ENCODE data around the gene PCGF3.
"Not testable (repeated sequence)": the region's sequence is repeated elsewhere in the genome, so short reads cannot be mapped to it uniquely, and the experiment has no call there.

Gene PCGF3

DNA sequence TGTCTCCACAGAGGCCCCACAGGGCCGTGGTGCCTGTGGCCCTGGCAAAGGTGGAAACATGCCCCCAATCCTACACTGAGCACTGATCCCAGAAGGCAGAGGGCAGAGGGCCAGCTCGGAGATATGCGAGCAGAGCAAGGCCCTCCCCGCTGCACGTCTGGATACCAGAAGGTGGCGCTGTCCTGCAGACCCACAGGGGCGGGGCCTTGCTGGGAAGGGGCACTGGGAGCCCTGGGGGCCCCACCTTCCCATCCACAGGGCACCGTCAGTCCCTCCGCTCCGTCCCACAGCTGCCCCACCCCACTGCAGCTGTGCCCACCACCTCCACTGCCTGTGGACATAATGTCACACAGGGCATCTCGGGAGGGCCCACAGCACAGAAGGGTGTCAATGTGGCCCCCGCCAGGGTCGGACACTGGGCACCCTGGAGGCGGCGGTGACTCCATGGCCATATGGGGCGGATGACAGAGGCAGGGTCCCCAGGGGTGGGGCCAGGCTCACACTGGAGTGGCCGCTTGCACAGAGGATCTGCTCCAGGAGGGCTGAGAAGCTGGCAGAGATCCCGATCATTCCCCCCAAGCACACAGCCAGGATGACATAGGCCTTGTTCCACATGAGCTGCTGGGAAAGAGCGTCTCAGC lies 21.5 kb upstream of the PCGF3 start:
- peak; percentile 25 for DNase-seq

DNA sequence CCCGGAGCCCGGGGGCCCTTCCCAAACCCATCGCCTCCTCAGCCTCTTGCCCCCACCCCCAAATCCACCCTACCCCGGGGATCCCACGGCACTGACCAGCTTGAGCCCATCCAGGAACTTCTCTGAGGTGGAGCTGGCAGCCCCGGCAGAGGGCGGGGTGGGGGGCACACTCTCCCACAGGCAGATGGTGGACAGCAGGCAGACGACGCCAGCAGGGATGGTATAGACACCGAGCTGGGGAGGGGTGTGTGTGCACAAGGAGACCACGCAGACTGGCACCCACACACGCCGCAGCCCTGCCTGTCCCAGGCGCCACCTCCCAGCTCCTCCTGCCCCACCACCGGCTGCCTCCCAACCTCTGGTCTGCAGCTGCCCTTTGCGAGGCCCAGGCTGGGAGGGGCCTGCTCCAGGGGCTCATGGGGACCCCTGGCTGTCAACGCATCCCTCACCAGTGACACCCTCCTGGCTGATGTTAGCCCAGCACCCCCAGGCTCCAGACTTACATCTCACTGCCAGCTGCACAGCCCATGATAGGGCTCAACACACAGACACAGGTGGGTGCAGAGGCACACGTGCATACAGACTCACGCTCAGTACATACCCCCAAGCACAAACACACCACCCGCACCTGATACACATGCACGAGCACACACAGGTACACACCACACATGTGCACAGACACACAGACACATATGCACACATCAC lies 20.9 kb upstream of the PCGF3 start:
- no peak for DNase-seq

DNA sequence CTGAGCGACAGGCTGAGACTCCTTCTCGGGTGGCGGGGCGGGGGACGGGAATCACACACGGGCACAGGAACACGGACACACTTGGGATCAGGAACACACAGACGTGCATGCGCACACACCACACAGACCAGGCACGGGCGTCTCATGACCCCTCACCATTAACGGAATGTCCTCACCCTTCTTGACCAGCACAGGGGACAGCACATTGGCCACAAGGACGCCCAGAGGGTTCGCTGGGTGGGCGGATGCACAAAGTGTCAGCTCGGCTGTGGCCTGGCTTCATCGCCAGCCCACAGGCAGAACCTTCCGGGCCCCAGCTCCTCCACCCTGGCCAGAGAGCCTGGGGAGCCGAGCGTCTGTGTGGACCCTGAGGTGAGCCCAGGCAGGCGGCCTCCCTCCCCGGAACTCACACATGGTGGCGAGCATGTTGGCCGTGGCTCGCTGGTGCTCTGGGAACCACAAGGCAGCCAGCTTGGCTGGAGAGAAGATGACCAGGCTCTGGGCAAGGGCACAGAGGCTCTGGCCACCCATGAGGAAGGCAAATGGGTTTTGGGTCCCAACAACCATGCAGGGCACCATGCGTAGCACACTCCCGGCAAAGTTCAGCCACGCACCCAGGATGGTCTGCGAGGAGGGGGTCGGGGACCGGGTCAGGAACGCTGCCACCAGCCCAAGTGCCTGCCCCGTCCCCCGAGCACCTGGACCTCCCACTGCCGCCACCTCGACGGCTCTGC lies 19.8 kb upstream of the PCGF3 start:
- DNase-seq: no peak

DNA sequence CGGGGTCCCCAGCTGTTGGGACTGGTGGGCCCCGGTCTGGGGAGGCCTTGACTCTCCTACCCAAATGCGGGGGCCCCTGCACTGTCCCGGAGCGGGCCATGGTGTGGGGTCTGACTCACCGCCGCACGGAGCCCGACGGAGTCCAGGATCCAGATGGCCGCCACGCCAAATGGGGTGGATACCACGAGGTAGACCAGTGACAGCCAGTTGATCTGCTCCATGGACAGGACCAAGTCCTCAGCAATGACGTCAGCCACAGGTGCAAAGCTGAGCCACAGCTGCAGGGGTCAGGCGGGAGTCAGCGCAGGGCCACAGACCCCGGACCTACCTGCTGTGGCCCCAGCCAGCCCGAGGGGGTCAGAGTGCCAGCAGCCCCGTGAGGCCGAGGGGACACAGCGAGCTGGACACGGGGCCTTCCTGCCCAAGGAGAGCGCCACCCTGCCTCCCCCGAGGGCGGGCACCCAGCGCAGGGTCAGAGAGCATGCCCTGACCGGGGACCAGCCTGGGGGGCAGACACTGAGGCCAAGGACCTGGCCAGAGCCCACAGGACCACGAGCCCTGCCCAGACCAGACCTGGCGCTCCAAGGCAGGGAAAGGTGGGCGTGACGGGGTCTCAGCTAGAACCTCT lies 19.1 kb upstream of the PCGF3 start:
- DNase-seq: no peak

DNA sequence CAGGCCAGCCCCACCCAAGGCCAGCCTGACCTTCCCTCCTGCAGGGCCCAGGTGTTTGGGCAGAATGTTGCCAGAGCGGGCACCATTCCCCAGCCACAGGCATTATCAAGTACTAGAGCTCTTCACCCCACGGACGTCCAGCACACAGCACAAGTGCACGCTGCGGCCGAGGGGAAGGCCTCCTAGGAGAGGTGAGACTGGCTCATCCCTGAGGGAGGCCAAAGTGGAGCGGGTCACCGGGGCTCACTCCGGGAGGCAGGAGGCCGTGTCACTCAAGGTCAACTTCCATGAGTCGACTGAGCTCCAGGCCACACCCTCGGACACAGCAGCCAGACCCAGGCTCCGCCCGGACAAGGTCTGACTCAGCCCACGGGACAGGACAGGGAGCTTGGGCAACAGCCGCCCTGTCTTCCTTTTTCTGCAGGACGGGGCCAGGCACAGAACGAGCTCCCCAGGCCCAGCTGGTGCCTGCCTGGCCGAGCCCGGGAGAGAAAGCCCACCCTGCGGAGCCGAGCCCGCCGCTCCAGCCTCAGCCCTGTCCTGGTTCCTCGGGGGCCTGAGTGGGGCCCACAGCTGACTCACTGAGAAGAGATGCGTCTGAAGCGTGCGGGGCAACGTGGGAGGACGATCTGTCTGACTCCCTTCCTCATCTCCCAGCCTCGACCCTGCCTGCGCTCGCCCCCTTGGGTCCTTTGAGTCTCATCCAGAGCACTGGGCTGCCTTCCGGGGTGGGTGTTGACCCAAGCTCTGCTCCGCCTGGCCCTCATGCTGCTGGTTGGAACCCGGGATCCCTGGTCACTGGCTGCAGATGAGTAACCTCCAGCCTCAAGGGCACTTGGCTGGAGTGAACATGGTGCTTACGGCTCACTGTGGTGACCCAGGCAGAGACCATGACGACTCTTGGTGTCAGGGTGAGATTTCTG lies 18.3 kb upstream of the PCGF3 start:
- DNase-seq: no peak

DNA sequence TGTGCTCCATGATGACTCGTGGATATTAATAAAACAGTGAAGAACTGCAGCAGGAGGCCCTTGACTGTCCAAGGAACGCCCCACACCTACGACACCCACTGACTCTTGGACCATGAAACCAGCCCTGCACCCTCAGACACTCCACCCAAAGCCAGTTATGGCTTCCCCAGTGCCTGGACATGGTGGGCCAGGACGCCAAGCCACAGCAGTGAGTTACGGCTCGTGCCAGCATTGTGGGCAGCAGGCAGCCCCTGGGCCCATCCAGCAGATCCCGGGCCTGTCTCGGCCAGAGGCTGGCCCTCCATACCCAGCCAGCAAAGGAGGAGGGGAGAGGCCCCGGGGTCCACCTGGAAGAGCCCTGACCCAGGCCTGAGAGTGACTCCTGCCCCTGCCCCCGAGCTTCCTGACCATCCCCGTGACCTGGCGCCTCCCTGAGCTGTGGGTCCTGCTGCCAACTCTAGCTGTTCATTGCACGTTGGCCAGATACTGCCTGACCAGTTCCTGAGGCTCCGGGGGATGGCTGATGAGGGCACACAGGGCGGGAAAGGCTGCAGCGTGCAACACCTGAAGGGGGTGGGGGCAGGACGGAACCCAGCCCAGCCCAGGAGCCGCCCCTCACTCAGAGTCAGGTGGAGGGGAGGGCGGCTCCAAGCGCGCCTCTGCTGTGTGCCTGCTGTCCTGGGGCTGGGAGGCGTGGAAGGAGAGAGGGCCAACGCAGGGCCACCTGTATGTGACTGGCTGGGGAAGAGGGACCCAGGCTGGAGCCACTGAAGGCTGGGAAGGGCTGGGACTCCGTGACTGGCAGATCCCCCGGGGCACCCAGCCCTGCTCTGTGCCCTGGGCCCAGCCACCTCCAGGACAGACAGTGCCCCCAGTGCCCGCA lies 17.4 kb upstream of the PCGF3 start:
- no peak for DNase-seq

DNA sequence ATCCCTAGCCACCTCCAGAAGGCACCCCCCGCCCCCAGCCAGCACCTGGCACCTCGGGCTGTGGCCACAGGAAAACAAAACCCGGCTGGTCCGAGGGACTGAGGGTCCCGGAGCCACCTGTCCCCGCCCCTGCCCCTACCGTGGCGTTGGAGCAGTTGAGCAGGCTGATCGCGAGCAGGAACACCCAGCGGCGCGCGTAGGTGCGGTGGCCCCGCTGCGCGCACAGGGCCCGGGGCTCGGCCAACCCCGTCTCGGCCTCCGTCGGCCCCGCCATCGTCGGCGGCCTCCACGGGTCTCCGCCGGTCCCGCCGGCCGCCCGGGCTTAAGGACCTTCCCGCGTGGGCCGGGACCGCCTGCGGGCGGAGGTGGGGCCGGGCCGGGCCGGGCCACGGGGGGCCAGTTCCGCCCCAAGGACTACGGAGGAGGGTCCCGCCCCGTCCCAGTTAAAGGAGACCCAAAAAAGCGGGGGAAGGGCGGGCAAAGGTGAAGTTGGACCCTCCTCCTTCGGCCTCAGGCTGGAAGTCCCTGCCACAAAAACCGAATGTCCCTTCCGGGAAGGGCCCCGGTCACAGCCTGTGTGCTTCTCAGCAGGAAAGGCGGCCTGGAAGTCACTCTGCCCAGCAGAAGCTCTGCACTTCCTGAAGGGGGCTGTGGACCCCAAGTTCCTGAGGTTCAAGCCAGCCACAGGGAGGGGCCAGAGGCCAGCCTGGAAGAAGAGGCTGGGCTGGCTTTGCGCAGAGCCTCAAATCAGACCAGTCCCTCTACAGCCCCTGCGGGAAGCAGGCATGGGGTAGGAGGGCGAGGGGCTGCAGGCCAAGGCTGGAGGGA lies 16.6 kb upstream of the PCGF3 start, which contains the start of gene SLC49A3:
TSS of gene SLC49A3 (minus strand) at position 298 of the 828 bp plus-strand sequence. CDS start at position 274, 24 bp downstream.
- no peak for DNase-seq

DNA sequence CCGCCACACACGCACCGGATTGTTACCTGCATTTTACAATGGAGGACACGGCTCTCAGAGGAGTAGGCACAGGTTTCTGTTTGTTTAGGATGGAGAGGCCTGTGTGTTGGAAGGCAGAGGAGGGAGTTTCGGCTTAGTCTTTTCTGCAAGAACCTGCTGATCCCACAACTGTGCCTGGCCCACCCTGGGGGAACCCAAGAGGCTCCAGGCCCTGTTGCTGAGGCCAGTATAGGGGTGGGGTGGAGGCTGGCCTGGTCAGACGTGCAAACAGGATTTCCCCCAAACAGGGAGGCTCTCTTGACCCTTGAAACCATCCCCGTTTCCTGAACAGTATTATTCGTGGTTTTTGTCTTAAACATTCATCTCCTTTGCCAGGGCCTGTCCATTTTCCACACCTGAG lies 15.9 kb upstream of the PCGF3 start:
- DNase-seq: no peak

DNA sequence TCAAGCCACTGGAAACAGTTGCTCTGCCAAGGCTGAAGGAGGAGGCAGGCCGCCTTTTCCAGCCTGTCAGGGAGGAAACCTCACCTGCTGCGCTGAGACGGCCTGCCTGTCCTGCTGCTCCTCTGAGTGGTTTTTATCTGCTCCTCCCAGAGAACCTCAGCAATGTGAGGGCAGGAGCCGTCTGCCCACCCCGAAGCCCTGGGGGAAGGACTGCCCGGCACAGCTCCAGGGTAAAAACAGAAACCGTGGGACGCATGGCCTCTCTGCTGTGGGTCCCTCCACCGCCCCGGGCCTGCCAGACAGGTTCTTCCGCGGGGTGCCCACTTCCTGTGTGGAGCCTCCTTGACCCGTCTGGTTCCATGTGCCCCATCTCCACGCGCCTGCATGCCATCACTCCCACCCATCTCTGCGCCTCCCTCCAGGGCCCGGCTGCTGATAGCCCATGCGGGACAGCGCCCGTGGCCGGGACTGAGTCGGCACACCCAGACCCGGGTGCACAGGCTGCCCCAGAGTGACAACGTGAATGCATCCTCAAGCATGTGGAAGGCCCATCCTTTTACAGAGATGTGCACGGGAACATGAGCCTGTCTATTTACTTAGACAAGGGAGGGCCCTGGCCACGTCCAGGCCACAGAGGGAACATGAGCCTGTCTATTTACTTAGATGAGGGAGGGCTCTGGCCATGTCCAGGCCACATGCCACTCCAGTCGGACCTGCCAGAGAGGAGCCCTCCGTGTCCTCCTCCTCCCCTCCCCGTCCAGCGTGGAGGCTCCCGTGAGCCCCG lies 12.7 kb upstream of the PCGF3 start:
- DNase-seq: no peak

DNA sequence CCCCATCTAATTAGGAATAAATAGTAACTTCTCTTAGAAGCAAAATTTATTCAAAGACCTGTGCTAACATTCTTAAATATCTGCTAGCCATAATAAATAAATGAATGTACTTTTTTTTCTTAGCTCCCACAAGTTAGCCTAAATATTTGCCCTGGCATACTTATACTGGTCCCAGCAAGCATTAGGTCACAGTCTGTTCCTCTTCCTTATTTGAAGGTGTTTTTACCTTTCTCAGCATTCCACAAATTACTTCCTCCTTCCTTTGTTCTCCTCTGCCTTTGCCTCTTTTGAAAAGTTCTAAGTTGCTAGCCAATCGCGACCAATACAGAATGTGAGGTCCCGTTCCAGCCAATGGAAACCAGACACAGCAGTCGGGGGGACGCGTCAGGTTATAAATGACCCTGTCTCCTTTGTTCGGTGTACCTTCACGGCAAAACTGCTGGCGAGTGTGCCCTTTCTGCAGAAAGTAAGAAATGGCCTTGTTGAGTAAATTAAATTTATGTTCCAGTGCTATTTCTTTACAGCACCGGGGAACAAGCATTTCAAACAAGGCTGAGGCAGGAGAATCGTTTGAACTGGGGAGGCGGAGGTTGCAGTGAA lies 11.2 kb upstream of the PCGF3 start:
- DNase-seq: not testable (repeated sequence)

DNA sequence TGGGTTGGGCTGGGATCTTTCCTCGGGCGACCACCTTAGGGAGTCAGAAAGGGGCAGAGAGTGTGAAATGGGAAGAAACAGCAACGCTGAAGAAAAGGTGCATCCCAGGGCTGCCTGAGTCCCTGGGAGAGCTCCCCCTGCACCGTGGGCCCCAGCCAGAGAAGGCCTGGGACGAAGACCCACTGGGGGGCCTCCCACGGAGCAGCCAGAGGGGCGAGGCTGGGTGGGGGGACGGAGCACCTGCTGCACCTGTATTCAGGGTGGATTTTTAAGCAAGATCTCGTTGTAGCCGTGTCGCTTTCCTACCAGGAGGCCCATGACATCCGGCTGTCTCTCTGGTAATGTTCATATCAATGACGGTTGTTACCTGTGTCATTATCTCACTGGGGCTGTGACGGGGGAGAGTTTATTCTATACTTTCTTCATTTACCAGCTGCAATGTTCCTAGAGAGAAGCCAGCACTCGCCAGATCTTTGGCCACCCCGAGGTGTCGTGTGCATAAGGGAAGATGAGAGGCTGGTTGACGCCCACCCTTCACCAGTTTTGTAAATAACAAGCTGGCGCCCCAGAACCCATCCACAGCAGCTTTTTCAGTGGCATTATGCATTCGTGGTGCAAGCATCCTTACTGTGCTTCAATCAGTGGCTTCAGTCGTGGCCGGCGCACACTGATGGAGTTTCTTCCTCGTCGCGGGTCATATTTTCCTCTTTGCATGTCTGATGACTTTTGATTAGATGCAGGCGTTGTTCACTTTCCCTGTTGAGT lies 5.6 kb upstream of the PCGF3 start:
- no peak for DNase-seq

DNA sequence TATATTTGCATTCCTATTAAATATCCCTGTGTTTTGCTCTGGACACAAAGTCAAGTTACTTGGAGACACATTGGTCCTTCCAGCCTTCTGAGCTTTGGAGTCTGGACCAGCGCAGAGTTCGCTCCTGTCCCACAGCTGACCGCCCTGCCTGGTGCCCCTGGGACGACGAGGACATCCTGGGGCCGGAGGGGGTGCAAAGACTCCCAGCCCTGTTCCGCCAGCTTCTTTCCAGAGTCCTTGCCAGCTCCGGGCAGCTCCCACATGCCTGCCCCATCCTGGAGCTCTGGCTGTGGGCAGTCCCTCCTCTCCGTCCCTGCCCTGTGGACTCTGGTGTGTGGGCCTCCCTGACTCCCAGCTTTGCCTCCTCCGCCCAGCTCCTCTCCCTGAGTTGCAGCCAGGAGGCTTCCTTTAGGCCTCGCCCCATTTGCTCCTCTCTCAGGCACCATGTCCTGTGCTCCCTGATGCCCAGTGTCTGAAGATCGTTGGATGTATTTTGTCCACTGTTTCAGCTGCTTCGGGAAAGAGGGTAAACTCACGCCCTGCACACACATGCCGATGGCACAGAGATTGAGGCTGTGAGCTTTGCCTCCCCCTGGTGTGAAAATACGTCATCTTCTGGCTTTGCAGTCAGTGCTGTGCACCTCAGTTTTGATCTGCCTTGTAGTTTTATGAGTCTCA lies 4.9 kb upstream of the PCGF3 start:
- DNase-seq: no peak

DNA sequence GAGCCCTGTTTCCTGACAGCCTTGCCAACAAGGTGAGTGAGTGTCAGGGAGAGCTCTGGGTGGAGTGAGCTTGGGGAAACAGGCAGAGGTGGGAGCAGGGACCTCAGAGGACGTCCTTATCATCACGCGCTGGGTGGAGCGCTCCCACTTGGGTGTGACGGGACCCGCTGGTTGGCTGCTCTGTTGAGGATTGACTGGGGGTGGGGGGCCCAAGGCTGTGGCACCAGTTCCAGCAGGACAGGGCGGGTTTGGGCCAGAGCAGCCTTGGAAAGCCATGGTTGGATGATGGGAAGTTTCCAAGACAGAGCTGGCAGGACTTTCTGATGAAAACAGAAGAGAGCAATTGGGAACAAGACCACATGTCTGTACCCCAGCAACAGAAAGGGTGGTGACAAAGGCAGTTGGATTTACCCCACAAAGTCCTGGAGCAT lies 3.0 kb upstream of the PCGF3 start:
- DNase-seq: no peak

DNA sequence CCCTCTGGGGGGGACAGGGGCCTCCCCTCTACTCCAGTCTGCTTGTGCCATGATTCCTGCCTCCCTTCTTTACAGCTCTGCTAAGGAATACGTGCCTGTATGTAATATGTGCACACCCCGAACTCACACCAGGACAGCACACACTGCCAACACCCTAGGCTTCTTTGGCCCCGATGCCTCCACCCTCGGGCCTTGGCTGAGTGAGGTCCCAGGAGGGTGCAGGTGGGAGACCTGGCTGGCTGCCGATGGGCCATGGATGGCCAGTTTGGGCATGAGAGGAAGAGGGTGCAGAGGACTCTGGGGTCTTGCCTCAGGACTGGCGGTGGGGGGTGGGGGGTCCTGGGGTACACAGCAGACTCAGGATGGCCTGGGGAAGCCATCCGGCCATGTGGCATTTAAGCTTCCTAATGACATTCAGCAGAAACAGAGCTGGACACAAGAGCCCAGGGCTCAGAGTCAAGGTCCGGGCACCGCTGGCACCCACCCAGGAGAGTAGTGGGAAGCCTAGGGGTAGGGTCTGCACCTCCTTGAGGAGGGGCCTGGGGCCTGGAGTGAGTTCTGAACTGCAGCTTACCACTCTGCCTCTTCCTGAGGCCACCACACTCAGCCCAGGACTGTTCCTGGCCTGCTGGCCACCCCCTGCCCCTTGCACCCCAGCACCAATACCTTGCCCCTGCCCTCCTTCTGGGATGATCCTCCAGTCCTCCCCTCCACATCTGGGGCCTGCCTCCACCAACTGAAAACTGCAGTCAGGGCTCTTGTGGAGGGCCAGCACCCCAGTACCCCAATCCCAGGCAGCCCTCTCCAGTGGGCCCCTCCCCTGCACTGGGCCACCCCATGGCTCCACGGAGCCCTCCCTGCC lies 2.1 kb upstream of the PCGF3 start:
- DNase-seq: no peak

DNA sequence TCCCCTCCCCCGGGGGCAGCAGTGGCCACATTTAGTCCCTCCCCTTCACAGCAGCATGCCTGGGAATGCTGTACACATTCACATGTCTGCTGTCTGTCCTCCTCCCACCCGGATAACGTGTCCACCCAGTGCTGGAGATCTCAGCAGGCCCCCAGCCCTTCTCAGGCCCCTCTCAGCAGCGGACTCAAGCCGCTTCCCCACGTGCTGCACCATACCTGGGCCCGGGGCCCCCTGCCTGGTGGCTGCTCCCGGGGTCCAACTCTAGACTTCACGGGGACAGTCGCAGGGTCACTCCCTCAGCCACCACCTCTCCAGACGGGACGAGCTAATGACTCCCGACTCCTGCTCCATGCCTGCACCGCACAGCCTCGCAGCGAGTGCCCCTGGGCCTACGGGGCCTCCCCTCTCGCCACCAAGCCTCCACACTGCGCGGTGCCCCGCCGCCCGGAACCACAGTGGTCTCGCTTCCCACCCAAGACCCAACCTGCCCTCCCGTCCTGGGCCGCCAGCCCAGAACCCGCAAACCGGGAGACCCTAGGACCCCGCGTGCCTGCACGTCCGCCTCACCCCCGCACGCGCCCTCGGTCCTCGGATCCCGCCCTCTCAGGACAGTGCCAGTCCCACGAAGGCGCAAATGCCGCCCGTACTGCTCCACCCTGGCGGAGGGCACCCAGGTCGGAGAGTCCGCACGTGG lies 1.3 kb upstream of the PCGF3 start:
- DNase-seq: no peak

DNA sequence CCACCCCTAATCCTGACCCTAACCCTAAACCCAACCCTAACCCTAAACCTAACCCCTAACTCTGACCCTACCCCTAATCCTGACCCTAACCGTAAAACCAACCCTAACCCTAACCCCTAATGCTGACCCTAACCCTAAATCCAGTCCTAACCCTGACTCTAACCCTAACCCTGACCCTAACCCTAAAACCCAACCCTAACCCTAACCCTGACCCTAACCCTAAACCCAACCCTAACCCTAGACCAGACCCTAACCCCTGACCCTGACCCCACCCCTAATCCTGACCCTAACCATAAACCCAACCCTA lies 708 bp upstream of the PCGF3 start:
- DNase-seq: no peak
